PC-9 (cell line): ENCODE data around the gene CALML5.

ENCODE experiments used
- CTCF ChIP-seq: fragments of 200-600 bp; sonication (generic); conservative IDR thresholded peaks from 2 replicates; pipeline ENCODE4 v1.6.1; 2017; ENCODE audit warnings: mixed run types, antibody characterized with exemption, mild to moderate bottlenecking, moderate library complexity
- EZH2 ChIP-seq: fragments of 200-600 bp; sonication (generic); IDR thresholded peaks from 2 replicates; pipeline ENCODE4 v1.8.0; 2017; ENCODE audit warnings: antibody characterized with exemption, low read depth

- TF ChIP-seq CTCF (no peak), EZH2 (no peak)
Observed at GRCh38 chr10:5534051-5534821, 34.9 kb upstream of the CALML5 start.
